Esophagus squamous epithelium (tissue), 4 donors: Measurements from ENCODE around the gene ICE2.

Experiments
- CTCF ChIP-seq, 6 experiments: fragments of 450-650 bp in 4 of 6; fragments of 200-600 bp in 2 of 6; sonication (generic) in 2 of 6; IDR thresholded peaks; one replicate each; pipeline ENCODE4 v1.5.1; 2016 to 2019; ENCODE audit warnings: antibody characterized with exemption in 6 of 6, mild to moderate bottlenecking in 4 of 6, moderate library complexity in 4 of 6
- POLR2A ChIP-seq, 4 donors: fragments of 450-650 bp; IDR thresholded peaks; one replicate each; pipeline ENCODE4 v1.6.1; 2017; ENCODE audit warnings: antibody characterized with exemption in 4 of 4, mild to moderate bottlenecking in 4 of 4, moderate library complexity in 3 of 4

- no peak for TF ChIP-seq CTCF (IDR thresholded peaks at IDR 0.05)
- peak in 2 of 4 donors; percentile 40 to 44 for TF ChIP-seq POLR2A (IDR thresholded peaks at IDR 0.05)
Measured at GRCh38 chr15:60392986-60393790, 85.8 kb downstream of the ICE2 start.
